Stimulated activated CD4-positive, alpha-beta T cell treated with anti-CD3 and anti-CD28 coated beads, Interleukin-4, amount 100 ng/mL, for 4 hours (primary cell): ENCODE data around the gene RGS6.

ENCODE experiments used
- DNase-seq, 2 experiments: peaks; one replicate each; pipeline ENCODE4 v3.0.0-alpha.2; 2020

RGS6 gene

DNA sequence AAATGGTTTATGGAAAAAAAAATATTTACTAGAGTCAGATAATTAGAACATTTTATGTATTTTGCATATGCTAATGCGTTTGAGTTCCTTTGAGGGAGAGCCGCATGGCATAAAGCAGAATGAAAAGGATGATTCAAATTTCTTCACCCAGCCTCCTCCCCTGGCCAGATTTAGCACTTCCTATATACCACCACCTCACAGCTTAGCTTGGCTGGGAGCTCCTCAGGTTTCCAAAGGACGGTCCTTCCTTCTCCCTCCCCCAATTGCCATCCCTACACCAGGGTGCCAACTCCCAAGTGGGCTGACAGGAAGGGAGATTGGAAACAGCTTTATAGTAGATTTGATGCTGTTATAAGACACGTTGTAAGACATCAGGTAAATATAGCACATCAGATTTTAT is 157.4 kb downstream of the RGS6 start:
- no peak for DNase-seq

DNA sequence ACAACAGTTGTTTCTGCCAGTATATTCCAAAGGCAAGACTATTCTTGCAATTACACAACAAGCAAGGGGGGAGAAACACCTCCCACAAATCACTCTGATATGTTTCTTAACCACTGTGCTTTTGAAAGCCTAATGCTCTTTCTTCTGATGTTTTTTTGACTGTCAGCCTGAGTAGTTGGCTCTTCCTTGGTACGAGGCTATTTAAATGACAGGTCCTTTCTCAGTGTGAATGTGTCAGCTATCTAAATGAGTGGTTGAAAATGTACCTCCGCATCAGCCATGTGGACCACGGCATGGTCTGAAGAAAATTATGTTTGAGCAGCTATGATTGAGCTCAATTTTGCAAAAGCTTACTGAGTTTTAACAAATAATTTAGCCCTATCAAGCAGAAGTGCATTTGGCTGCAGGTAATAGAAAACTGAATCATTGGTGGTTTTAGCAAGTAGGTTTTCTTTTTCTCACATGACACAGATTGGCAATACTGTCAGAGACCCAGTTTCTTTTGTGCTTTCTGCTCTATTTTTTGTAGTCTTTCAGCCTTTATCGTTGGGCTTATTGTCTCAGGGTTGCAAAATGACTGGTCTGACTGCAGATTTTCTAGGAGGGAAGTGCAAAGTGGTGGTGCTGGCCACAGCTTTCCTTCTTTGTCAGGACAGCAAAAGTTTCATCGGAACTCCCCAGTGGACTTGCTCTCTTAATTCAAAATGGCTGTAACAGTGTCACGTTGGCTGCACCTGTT is 162.8 kb downstream of the RGS6 start:
- no peak for DNase-seq

DNA sequence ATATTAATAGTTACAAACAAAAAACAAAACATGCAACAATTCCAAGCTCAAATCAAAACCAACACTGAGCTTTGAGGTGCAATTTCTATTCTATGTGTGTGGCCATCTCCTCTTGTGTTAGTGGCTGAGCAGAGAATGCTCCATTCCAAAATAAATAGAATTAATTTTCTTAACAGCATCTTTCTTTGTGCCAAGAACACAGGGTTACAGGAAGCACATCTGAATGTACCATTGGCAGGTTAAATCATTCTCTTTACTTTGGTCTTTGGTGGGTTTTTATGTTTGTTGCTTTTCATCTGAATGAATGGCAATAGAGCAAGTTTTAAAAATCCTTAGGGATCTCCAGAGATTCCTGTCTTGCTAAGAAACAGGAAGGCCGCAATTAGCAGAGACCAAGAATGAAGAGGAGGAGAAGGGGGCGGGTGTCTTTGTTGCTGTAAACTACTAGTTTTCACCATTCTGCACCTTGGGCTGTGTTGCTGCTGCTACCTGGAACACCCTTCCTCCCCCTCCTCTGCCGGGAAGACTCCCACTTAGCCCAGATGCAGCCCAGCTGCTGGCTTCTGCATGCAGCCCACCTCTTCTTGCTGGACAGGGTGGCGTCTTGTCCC is 165.0 kb downstream of the RGS6 start:
- DNase-seq: no peak

DNA sequence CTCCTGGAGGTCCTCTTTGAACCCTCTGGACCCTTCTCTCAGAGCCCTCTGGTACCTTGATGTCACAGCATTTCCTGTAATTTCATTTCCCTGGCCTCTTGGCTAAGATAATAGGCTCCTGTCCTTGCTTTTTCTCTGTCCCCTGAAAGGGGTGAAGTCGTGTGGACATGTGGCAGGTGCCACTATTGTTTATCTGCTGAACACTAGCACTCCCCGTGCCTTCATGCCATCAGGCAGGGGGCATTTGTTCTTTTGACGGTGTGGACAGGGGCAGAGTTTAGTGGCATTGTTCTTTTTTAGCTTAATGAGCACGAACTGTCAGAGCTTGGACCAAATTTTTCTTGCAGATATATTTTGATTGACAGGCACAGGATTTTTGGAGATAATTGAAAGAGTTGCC is 166.0 kb downstream of the RGS6 start:
- no peak for DNase-seq

DNA sequence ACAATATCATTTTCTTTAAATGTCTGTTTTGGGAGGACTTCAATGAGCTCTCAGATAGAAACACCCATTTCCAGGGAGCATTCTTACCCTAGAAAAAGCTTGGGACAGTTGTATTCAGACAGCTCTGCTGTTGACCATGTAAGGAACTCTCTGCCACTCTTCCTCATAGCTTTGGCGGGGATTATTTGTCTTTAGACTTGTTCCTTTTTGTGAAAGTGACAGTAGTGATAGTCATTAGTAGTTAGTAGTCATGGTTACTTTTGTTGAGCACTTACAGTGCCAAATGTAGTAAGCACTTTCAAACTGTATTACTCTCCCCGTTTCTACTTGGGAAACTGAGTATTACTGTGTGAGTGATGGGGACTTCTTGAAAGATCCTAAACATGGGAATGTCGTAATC is 167.3 kb downstream of the RGS6 start:
- DNase-seq: no peak

DNA sequence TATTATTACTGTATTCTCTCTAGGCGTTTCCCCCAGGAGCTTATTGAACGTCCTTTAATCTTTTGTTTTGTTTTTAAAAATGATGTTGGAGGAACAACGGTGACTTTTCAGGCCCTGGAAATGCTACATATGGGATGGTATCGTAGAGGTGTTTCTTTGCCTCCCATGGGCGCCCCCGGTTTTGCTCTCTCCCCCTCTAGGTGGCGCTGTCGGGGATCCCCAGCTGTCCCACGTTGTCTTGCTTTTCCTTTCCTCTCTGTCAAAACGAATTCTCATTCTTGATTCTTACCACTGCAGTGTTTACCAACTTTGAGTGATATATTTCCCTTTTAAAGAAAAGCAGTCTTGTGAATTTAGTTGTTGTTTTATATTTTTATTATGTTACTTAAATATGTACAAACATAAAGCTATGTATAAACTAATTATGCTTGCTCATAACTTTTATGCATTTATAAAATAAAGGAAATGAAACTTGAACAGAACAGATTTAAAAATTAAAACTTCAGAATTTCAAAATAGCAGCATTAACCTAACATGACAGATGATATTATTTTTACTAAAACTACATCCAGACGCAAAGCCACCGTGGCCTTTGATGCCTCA is 171.9 kb downstream of the RGS6 start:
- DNase-seq: peak in 1 of 2 experiments; percentile 30

DNA sequence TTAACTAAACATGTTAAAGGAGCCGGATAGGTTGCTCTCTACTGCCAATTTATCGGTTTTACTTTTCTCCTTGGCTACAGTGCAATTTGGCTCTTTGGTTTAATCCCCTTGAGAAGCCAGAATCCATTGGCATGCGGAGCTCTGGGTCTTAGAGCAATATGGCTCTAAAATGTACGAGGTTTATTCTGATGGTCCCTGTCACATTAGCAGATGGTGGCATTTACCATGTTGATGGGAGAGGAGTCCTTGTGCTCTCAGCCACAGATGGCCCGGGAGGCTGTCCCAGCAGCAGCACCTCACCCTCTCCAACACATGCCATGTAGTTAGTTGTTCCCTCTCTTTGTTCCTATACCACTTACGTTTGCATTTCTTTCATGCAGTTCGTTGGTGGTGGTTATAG is 179.7 kb downstream of the RGS6 start:
- no peak for DNase-seq

DNA sequence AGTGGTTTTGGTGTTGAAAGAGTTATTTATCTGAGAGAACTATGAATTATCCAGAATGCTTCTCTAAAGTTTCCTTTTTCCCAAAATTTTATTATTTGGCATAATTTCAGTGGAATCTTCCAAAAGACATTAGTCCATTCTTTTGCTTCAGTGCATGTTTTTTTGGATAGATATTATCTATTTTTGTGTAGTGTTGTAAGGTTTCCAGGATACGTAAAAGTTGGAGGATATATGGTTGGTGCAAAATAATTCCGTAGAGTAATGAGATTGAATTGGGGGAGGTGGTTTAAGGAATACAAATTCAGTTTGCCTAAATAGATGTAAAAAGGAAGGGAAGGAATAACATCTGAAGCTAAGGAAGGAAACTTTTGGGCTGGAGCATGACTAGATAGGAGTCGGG is 186.6 kb downstream of the RGS6 start:
- DNase-seq: no peak

DNA sequence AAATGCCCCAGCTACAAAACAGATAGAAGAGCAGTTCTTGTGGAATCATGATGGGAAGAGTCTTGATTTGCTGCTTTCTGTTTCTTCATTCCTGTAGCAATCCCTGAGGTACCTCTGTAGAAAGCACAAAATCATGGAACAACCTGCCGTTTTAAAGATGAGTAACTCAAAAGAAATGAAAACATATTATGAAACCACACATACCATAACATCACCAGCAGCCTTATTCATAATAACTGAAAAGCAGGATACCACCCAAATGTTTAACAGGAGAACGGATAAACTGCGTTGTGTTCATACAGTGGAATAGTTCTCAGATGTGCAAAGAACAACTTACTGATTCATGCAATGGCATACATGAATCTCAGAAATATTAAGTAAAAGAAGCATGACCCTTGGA is 188.1 kb downstream of the RGS6 start:
- no peak for DNase-seq

DNA sequence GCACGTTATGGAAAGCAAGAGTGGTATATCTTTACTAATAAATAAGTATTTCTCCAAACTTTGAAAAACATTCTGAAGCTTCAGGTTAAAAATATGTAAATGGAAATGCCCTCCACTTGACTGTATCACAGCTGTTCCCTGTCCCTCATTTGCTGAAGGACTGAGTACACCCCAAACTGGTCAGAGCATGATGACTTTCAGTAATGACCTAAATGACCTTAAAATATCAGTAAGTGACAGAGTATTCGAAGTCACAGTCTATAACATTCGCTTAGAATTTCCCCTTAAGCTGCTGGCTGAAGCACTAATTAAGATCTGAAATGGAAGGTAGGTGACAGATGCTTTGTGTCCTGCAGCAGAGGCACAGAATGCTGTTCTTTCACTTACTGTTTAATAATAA is 191.5 kb downstream of the RGS6 start:
- DNase-seq: no peak

DNA sequence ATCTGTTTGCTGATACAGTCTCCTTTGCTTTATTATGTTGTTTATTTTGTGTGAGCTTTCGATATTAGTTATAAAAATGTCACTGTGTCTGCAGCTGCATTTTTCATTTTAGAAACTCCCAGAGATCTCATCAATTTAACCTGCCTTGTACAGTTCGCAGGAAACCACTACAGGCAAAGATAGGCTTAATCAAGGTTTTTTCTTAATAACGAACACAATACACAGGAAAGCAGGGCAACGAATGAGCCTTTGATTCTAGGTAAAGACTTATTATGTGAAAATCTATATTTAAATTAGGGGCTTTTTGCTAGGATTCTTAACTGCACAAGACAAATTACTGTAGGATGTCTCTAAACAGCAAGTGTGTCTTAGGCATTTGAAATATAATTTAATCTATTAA is 191.9 kb downstream of the RGS6 start:
- no peak for DNase-seq

DNA sequence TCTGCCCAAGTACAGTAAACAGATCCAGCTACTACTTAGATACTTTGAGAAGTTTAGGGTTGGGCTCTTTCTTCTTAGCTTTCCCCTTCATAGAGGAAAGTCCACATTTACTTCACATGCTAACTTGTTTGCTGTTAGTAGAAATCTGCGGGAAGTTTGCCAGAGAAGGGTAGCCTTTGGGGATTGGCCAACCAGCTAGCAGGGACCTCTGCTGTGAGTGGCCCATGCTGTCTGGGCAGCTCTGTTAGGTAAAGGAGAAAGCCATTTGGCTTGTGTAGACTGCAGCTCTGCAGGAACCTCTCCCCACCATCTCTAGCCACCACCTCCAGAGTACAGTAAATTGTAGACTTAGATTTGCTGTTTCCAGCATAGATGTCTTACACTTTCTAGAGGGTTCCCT is 193.9 kb downstream of the RGS6 start:
- DNase-seq: no peak

DNA sequence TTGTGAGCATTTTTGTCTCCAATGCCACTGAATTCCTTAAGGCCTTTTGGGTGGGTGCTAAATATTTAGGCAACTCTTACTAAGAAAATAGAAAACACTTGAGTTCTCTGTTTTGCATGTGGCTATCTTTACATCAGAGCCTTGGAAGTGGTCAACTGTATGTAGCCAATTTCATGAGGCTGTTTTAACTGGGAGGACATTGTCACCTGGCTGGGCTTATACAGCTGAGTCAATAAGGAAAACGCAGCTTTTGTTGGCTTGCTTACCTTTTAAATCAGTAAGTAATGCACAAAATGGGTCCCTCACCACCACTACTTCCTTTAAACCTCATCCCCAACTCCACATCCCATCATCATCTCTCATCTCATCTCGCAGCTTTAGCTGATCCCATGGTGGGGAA is 194.3 kb downstream of the RGS6 start:
- DNase-seq: no peak

DNA sequence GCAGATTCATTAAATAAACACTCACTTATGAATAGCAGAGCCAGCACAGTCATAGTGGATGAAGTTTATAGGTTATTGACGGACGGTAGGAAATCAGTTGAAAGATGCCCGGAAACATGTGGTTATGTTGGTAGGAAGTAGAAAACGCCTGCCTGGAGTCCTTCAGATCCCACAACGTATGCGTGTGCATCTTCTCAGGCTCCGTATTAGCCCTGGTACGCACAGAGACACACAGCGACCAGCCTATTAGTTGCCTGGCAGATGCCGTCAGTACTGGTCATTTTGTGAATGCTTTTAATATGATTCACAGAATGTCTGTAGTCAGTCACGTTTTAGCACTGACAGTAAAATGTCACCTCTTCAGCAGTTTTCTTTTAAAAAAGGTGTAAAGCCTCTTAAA is 196.4 kb downstream of the RGS6 start:
- no peak for DNase-seq

DNA sequence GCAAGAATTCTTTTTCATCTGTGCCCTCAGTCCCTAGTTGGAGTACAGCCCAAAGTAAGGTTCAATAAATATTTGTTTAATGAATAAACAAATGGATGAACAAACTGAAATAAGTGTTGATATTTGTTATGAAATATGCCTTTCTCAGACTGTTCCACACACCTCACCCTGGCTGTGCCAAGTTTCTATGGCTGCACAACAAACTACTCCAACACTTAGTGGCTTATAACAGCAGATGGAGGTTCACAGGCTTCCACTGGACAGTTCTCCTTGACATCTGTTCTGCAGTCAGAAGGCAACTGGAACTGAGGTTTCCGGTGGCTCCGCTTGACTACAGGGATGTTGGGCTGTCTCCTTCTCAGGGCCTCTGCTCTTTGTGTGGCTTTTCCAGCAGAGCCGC is 197.1 kb downstream of the RGS6 start:
- no peak for DNase-seq

DNA sequence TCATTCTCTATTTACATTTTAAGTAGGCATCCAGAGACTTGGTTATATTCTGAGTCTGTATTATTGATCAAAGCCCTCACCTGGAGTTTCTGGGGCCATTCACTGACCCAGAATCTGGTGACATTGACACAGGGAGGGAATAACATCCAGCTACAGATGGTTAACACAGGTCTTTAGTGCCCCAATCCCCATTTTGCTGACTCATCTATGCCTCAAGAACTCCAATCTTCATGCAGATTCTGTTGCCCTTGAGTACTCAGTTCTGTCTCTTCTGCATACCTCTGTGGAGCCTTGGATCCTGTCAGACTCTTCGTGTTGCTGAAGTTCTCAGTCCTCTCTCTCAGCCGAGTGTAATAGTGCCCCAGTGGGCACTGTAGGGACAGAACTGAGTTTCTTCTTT is 208.9 kb downstream of the RGS6 start:
- no peak for DNase-seq

DNA sequence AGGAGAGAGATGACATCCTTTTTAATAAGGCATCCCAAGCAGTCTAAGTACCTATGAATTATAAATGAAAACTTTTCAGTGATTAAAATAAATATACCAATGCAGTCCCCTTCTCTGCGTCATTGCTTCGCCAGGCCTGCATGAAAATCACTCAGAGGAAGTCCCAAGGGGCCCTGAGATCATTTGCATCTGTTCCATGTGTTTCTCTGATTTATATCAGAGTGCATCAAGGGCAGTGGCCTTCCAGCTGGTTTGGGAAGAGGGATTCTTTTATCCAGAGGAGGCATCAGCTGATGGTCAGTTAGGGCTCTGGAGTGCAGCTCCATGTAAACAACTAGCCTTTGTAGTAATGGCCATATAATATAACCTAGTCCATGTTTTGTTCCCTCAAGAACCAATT is 210.1 kb downstream of the RGS6 start:
- no peak for DNase-seq

DNA sequence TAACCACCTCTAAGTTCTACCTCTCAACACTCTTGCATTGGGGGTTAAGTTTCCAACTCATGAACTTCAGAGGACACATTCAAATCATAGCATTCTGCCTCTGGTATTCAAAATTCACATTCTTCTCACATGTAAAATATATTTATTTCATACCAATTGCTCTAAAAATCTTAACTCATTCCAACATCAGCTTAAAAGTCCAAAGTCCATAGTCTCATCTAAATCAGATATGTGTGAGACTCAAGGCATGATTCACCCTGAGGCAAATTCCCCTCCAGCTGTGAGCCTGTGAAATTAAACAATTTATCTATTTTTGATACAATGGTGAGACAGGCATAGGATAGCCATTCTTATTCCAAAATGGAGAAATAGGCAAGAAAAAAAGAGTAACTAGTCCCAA is 214.0 kb downstream of the RGS6 start:
- DNase-seq: no peak

DNA sequence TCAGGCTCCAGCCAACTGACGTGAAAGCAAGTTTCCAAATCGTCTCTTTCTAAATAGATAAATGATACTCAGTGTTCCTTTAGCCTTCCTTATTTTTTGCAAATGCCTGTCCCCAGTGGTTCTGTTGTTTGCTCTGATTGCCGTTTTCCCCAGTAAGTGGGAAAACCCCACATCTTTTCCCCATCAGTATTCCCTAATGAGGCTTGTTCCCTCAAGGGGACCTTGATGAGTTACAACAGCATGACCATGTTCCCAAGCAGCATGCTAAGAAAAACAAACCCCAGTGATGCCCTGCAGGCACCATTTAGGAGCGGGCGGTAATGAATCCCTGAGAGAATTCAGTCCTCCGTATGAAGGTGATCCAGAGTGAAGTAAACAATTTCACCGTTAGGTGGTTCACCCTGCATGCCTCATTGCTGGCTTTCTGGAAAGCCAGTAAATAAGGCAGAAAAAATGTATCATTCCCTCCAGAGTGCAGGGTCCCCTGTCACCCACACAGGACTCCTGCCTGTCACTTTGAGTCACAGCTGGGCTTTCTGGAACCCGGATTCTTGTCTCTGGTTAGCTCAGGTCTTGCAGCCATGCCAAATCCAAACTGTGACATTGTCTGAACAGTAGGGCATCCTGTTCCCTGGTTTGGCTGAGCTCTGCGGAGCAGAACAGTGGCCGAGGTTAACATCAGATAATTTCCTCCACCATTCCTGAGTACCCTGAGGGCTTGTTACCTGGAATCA is 222.6 kb downstream of the RGS6 start:
- DNase-seq: no peak

DNA sequence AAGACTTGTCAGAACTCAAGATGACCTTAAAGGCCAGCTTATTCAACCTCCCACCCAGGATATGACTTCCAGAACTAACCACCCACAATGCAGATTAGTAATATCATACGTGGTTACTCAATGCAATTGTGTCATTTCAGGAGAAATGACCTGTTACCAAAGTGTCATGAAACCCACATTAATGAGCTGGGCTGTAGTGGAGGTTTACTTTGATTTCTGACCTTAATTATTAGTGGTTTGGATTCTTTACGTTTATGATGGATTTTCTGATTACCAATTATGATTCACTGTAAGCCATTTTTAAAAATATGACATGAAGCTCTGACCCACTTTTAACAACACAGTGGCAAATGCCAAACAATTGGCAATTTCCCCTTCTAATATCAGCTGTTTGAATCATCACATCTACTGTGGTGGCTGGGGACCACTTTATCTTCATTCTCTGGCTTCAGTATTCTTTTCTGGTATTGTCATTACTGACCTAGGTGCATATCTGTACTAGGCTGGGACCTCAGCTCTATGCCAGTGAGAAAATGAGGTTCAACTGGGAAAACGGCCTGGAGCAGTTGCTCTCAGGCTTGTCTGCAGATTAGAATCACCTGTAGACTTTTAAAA is 223.3 kb downstream of the RGS6 start:
- no peak for DNase-seq

DNA sequence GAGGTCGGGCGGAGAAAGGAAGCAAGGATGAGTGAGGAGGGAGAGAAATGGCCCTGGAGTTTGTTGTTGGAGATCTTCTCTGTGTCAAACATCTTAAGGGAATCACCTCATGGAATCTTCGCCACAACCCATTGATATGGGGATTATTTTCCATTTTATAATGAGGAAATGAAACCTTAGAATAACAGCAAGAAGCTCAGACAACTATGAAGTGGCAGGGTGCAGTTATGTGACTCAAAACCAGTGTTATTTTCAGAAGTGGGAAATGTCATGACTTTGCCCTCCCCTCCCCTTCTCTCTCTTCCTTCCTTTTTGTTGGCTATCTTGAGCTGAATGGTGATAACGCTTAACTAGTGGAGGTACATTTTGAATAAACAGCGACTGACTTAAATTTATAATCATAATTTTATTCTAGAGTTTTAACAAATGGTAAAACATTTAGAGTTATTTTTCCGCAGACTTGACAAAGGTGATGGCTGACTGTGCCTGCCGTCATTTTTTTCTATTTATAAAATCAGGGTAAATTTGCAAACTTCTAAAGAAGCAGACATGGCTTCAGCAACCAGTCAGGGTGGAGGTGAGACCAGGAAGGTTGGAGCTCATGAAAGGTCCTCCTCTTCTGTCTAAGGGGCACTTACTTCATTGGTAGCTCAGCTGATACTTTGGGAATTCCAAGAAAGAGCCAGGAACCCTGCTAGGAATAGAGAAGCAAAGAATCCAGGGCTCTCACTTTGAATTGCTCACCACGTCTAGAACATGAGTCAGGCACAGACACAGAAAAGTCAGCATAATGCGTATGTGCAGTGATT is 232.4 kb downstream of the RGS6 start:
- no peak for DNase-seq

DNA sequence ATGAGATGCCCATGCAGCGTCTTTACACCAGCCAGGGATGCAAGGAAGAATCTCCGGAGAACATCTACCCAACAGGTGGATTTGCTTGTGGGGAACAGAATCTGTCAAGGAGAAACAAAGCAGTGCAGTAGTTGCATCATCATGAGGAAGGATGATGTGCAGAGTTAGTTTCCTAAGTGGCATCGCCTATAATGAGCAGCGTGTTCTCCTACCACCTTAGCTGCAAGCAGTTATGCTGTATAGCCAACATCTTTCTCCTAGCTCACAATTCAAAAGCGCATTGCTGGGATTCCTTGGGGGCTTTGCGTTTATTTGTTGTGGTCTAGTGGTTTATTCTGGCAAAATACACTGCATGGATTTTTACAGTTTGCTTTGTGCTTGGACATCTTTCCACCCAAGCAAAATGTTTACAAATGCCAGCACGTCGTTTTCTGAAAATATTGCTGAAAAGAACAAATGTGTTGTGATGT is 233.0 kb downstream of the RGS6 start:
- no peak for DNase-seq

DNA sequence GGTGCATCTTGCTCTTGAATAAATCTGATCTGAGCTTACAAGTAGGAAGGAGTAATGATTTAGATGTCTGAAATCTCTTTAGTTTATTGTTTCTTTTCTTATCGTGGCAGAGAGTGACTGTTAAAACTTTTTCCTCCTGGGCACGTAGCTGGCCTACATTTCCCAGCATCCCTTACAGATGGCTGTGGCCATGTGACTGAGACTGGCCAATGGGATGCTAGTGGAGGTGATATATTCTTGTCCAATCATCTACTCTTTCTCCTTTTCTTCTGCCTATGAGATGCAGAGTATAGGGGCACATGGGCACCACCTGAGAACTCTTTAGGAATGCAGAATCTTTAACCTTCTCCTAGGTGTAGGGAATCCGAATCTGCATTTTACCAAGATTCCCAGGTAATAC is 237.3 kb downstream of the RGS6 start:
- DNase-seq: no peak
